ENCODE results near the gene SYCP2L. TPM values are rescaled to one million over a fixed set of nuclear protein-coding genes. Genes with fewer than 3 reads are reported as not detected.
"Not testable (repeated sequence)": the region's sequence is repeated elsewhere in the genome, so short reads cannot be mapped to it uniquely, and the experiment has no call there.

The SYCP2L gene
- total RNA-seq, 1 donor from 2014 or later: 20.5 TPM

DNA sequence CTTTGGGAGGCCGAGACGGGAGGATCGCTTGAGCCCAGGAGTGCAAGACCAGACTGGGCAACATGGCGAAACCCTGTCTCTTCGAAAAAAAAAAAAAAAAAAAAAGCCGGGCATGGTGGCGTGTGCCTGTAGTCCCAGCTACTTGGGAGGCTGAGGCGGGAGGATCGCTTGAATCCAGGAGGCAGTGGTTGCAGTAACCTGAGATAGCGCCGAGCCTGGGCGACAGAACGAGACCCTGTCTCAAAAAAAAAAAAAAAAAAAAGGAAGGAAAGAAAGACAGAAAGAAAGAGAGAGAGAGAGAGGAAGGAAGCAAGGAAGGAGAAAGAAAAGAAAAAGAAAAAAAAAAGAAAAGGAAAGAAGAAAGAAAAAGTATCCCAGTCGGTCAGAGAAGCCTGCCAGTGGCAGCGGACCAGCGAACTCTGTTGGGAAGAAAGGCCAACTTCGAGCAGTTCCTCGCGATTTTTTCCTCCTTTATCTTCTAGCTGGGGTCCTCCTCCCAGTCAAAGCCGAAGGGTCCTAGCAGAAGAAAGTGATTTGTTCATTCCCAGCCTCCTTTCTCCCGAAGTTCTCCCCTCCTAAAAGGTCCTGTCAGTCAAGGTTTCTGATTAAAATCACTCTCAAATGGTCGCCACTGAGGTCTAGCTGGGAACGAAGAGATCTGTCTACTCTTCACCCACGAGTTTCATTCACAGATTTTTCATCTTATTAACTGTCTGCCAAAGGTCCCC, 2.4 kb upstream of the SYCP2L start:
- H3K27ac Mint-ChIP-seq (ENCODE audit: unreplicated experiment): no peak overlapping the region
- TF ChIP-seq, protein P1, sequence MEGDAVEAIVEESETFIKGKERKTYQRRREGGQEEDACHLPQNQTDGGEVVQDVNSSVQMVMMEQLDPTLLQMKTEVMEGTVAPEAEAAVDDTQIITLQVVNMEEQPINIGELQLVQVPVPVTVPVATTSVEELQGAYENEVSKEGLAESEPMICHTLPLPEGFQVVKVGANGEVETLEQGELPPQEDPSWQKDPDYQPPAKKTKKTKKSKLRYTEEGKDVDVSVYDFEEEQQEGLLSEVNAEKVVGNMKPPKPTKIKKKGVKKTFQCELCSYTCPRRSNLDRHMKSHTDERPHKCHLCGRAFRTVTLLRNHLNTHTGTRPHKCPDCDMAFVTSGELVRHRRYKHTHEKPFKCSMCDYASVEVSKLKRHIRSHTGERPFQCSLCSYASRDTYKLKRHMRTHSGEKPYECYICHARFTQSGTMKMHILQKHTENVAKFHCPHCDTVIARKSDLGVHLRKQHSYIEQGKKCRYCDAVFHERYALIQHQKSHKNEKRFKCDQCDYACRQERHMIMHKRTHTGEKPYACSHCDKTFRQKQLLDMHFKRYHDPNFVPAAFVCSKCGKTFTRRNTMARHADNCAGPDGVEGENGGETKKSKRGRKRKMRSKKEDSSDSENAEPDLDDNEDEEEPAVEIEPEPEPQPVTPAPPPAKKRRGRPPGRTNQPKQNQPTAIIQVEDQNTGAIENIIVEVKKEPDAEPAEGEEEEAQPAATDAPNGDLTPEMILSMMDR (IDR thresholded peaks at IDR 0.05; ENCODE audit: partially characterized antibody, unreplicated experiment): no peak
- peaks cover 7% of the 10 kb centered on the region for H3K9me3 Mint-ChIP-seq (ENCODE audit: unreplicated experiment)
- H3K27me3 Mint-ChIP-seq (ENCODE audit: unreplicated experiment): peaks cover 26% of the 10 kb centered on the region
- H3K36me3 Mint-ChIP-seq (ENCODE audit: unreplicated experiment): no peaks in the 10 kb centered on the region
- H3K4me3 Mint-ChIP-seq (ENCODE audit: unreplicated experiment): no peak overlapping the region
- no peaks in the 10 kb centered on the region for H3K4me1 Mint-ChIP-seq (ENCODE audit: low read depth, unreplicated experiment)
- no peak for DNase-seq

DNA sequence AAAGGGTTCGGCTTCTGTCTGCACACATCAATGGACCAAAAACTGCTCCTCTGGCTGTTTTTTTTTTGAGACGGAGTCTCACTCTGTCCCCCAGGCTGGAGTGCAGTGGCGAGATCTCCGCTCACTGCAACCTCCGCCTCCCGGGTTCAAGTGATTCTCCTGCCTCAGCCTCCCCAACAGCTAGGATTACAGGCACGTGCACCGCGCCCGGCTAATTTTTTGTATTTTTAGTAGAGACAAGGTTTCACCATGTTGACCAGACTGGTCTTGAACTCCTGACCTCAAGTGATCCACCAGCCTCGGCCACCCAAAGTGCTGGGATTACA, 524 bp upstream of the SYCP2L start:
- not testable (repeated sequence) for H3K9me3 Mint-ChIP-seq (ENCODE audit: unreplicated experiment); H3K27ac Mint-ChIP-seq (ENCODE audit: unreplicated experiment); DNase-seq; H3K4me1 Mint-ChIP-seq (ENCODE audit: low read depth, unreplicated experiment); H3K36me3 Mint-ChIP-seq (ENCODE audit: unreplicated experiment)
- Mint-ChIP-seq H3K4me3 (ENCODE audit: unreplicated experiment) (peak overlapping the region; percentile 91), H3K27me3 (ENCODE audit: unreplicated experiment) (peaks cover 17% of the 10 kb centered on the region)

DNA sequence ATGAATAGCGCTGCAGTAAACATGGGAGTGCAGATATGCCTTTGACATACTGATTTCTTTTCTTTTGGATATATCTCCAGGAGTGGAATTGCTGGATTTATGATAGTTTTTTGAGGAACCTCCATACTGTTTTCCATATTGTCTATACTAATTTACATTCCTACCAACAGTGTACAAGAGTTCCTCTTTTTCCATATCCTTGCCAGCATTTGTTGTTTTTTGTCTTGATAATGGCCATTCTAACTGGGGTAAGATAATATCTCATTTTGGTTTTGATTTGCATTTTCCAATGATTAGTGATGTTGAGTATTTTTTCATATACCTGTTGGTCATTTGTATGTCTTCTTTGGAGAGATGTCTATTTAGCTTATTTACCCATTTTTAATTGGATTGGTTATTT, 3.3 kb downstream of the SYCP2L start:
- Mint-ChIP-seq H3K4me3 (ENCODE audit: unreplicated experiment) (no peak overlapping the region), H3K36me3 (ENCODE audit: unreplicated experiment) (no peaks in the 10 kb centered on the region), H3K27me3 (ENCODE audit: unreplicated experiment) (peaks cover 4% of the 10 kb centered on the region), H3K27ac (ENCODE audit: unreplicated experiment) (no peak overlapping the region), H3K4me1 (ENCODE audit: low read depth, unreplicated experiment) (no peaks in the 10 kb centered on the region), H3K9me3 (ENCODE audit: unreplicated experiment) (peaks cover 2% of the 10 kb centered on the region)
- DNase-seq: no peak
- TF ChIP-seq, protein P1 (IDR thresholded peaks at IDR 0.05; ENCODE audit: partially characterized antibody, unreplicated experiment): no peak

DNA sequence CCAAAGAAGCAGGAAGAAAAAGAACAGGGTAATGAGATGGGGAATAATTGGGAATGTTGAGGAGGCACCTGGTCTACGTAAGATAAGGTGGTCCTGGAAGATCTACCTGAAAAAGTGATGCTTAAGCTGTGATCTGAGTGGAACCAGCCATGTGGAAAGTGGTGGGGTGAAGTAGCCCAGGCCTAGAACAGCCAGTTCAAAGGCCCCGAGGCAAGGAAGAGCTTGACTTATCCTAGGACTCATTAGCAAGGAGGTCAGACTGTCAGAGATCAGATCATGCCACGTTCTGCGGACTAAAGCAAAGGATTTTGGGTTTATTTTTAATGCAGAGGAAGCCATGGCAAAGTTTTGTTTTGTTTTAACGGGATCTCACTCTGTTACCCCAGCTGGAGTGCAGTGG, 5.1 kb downstream of the SYCP2L start:
- Mint-ChIP-seq H3K36me3 (ENCODE audit: unreplicated experiment) (no peaks in the 10 kb centered on the region), H3K4me1 (ENCODE audit: low read depth, unreplicated experiment) (no peaks in the 10 kb centered on the region), H3K27me3 (ENCODE audit: unreplicated experiment) (peaks cover 4% of the 10 kb centered on the region)

DNA sequence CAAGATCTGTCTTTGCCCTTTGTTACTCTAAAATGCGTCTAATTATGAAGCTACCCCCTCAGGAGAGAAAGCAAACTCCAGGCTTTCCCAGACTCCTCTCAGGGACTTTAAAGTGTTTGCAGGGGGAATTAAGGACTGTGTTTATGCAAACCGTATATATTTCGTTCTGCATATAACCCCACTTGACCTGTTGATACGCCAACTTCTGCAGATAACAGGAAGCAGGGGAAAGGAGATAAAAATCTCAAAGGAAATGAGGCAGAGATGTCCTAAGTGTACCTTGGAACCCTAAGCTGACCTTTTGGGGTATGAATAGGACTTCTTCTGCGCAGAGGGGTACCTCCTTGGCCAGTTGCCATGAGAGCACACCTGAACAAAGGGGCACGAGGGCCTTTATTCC, 8.1 kb downstream of the SYCP2L start:
- Mint-ChIP-seq H3K27ac (ENCODE audit: unreplicated experiment) (no peak overlapping the region), H3K27me3 (ENCODE audit: unreplicated experiment) (no peaks in the 10 kb centered on the region), H3K4me3 (ENCODE audit: unreplicated experiment) (no peak overlapping the region), H3K36me3 (ENCODE audit: unreplicated experiment) (no peaks in the 10 kb centered on the region), H3K9me3 (ENCODE audit: unreplicated experiment) (no peaks in the 10 kb centered on the region), H3K4me1 (ENCODE audit: low read depth, unreplicated experiment) (no peaks in the 10 kb centered on the region)
- no peak for DNase-seq
- TF ChIP-seq, protein P1 (IDR thresholded peaks at IDR 0.05; ENCODE audit: partially characterized antibody, unreplicated experiment): no peak

More for the DNA sequence above, 5.1 kb downstream of the SYCP2L start:
- Mint-ChIP-seq H3K27ac (ENCODE audit: unreplicated experiment) (no peak overlapping the region), H3K4me3 (ENCODE audit: unreplicated experiment) (no peak overlapping the region), H3K9me3 (ENCODE audit: unreplicated experiment) (no peaks in the 10 kb centered on the region)
- DNase-seq: no peak
- TF ChIP-seq, protein P1 (IDR thresholded peaks at IDR 0.05; ENCODE audit: partially characterized antibody, unreplicated experiment): no peak
